Right ventricle myocardium superior (tissue), 1 donor: Measurements from ENCODE around the gene KRT71. TPM values are rescaled to one million over a fixed set of nuclear protein-coding genes. Genes with fewer than 3 reads are reported as not detected.

Source experiments
- ATAC-seq: fragments of 200-7000 bp; cut with Tn5 transposase; one replicate; pipeline ENCODE4 v1.9.1; 2020; ENCODE audit warnings: mild to moderate bottlenecking; ENCODE audit not compliant: poor library complexity
- DNase-seq: peaks from one replicate; pipeline ENCODE4 v3.0.0-alpha.2; 2020
- intact Hi-C: fragments of 100-400 bp; cut with DNase I; formaldehyde crosslinking; loops from one replicate; pipeline ENCODE4 v1.11.2; 2022
- total RNA-seq: library from RNA; stranded (reverse); fragmentation: NEBNext Ultra II Directional; extraction: Animal tissue kit (Norgen Biotek cat#: 25700); gene quantifications from one replicate; pipeline ENCODE4 v1.2.1, GENCODE V29; 2021
- donor health status: DM: no; HTN: yes; CAD: no; lungs with severe emphysema.

Gene KRT71
- total RNA-seq, 1 donor from 2014 or later = not detected

DNA sequence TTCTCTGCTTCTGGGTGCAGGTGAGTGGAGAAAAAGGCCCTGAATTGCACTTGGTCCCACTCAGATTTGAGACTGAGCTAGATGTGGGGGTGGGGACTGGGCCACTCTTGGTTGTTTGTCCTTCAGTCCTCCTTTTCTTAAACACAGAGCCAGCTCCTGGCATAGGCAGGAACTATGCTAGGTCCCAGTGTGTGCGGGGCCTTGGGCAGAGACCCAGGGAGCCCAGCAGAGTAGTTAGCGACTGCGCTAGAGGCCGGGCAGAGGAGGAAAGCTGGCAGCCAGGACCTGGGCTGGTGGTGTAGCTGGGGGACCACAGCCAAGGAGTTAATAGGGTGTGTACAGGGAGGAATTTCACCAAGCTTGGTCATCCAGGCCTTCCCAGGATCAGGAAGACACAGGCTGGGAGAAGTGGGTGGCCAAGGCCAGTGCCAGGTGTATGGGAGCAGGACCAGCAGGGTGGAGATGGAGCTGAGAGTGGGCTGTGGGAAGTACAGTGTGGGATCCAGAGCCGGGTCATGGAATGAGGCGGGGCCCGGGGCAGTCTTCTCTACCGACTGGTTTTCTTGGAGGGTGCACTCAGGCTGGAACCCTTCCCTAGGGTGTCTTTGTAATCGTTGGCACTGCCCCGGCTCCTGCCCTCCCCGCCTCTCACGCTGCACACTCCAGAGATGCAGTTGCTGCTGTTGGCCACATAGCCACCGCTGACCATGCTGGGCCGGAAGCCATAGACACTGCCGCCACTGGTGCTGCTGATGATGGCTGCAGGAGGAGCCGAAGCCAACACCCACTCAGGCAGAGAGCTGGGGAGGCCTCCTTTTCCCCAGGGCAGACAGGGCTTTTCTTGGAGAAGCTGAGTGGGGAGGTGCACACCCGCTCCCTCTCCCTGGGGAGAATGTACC, 8.7 kb downstream of the KRT71 start:
- intact Hi-C loops = no loop called here
- peak; percentile 77 for ATAC-seq
- DNase-seq = peak; percentile 50

DNA sequence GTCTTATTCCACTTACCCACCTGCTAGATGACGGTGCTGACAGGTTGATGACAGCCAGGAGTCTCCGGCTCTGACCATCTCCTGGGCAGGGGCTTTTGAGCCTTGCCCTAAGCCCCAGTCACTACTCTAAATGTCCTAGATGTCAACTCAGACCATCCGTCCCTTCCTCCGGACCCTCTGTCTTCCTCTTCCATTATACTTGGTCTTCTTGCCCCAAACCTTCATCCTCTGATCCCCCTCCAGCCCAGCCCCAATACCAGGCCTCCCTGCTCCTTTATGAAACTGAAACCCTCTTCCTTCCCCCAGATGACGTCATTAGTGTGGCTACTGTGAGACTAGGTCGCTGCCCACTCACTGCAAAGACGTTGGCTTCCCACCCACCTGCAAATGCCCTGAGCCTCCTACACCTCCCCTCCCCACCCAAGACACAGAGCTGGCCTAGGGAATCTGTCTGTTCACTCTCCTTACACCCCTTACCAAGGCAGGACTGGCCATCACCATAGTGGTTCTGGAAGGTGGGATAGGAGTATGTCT, 10.1 kb downstream of the KRT71 start:
- no peak for ATAC-seq
- intact Hi-C loops = no loop called here
- no peak for DNase-seq

- DNase-seq = no peak
- intact Hi-C loops = no loop called here
- ATAC-seq = no peak
Measured at GRCh38 chr12:52542157-52542556, 10.8 kb downstream of the KRT71 start.

- intact Hi-C loops = no loop called here
- DNase-seq = no peak
- no peak for ATAC-seq
Measured at GRCh38 chr12:52541709-52542108, 11.2 kb downstream of the KRT71 start.

GRCh38 chr12:52540531-52540930, 12.4 kb downstream of the KRT71 start:
- no peak for DNase-seq
- intact Hi-C loops = no loop called here
- ATAC-seq = no peak

DNA sequence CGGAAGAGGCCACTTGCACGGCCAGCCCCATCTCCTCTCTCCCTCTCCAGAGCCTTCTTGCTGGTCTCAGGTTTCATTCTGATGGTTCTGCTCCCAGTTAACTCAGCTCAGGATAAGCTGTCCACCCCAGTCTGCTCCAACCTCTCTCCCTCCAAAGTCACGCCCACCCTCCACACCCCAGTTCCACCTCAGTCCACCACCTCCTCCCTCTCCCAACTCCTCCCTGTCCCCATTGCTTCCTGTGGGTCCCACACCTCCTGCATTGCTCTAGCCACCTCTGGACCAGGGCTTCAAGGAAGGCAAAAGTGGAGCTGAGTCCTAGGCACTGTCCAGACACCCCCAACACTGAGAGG, 13.1 kb downstream of the KRT71 start:
- intact Hi-C loops = no loop called here
- DNase-seq (no peak), ATAC-seq (no peak)

DNA sequence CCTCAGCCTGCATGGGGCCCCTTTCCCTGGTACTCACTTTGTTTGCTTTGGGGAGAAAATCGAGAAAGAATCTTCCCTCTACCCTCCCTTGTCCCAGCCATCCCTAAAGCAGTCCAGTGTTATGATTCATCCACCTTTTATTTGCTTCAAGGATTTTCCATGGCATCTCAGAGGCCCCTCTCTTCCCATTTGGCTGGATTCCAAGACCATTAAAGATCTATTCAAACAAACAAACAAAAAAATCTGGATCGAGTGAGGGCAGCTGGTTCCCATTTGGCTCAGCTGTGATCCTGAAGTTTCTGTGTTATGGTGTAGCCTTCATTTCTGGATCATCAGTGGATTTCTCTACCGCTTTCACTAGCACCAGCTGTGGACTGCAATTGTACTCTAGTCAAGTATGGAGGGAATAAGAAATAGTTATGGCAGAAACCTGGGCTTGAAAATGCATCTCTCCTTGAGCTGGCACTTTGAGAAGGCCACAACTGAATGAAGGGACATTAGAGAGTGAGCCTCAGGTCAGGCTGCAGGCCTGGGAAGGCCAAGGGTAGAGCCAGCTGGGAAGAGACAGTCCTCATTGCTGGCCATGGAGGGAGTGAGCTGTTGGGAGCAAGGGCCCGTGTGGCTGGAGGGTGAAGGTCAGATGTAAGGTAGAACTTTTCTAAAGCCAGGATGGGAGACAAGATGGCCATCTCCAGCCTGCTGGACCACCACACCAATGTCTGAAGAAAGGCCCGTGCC, 13.7 kb downstream of the KRT71 start:
- ATAC-seq (no peak), DNase-seq (no peak)
- intact Hi-C loops = no loop called here

- ATAC-seq = no peak
- intact Hi-C loops = no loop called here
- no peak for DNase-seq
Measured at GRCh38 chr12:52537101-52537500, 15.8 kb downstream of the KRT71 start.

DNA sequence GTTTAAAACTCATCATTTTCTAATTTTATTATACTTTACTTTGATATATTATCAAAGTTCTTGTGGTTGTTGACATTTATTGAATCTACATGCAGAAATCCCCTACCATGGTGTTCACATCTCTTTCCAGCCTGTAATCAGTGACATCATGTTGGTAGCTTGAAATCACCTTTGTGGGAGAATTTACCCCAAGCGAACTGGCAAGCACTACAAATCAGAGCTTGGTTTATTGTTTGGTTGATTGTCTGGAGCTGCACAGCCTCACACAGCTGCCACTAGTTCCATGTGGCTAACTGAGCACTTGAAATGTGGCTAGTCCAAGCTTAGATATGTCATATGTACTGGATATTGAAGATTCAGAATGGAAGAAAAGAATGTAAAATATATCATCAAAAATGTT, 17.4 kb downstream of the KRT71 start:
- ATAC-seq = no peak
- intact Hi-C loops = no loop called here
- no peak for DNase-seq

DNA sequence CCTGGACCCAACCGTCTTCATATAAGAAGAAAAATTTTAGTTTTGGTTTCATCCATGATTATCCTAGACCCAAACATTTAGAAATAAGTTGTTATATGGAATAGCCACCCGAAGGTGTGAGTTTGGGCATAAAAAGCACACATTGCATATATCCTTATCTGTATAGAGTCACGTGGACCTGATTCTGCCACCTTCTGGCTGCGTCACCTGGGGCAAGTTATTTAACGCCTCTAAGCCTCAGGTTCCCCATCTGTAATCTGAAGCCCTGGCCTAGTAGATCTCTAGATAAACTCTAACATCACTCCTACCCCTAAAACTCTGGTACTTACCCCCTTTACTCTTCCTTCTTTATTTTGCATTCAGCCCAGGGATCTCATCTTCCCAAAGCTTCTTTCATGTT, 18.5 kb downstream of the KRT71 start:
- intact Hi-C loops = no loop called here
- DNase-seq (no peak), ATAC-seq (no peak)

DNA sequence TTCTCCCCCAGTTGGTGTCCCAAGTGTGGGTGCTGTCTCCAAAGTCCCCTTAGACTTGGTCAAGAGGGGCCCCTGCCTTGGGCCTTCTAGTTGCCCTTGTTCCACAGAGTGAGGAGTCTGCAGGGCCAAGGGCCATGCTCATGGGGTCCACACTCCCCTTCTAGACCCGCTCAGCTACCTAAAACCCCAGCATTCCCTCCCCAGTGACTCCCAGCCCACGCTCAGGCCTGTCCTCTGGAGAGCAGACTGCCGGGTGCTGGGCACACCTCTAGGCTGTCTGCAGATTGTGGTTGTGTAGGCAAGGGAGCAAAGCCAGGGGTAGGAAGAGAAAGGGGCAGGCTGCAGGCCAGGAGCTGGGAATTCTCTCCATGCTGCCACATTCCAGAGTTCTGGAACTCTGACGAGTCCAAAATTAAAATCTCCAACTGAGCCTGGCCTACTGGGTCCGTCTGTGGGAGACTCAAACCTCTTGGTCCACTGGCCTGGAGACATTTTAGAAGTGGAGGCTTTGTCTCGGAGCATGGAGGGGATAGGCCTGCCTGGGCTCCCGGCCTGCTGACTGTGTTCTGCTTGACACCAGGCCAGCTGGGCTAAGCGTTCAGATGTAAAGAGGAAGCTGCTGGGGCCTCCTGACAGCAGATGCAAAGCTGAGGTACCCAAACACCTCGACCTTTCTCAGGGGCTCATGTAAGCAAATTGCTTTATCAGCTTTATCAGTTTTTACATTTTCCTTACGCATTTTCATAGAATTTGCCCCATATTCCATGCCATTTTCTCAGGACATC, 19.1 kb downstream of the KRT71 start:
- no peak for ATAC-seq
- no peak for DNase-seq
- intact Hi-C loops = no loop called here

GRCh38 chr12:52532636-52533035, 20.3 kb downstream of the KRT71 start:
- intact Hi-C loops = no loop called here
- no peak for ATAC-seq
- DNase-seq = no peak

DNA sequence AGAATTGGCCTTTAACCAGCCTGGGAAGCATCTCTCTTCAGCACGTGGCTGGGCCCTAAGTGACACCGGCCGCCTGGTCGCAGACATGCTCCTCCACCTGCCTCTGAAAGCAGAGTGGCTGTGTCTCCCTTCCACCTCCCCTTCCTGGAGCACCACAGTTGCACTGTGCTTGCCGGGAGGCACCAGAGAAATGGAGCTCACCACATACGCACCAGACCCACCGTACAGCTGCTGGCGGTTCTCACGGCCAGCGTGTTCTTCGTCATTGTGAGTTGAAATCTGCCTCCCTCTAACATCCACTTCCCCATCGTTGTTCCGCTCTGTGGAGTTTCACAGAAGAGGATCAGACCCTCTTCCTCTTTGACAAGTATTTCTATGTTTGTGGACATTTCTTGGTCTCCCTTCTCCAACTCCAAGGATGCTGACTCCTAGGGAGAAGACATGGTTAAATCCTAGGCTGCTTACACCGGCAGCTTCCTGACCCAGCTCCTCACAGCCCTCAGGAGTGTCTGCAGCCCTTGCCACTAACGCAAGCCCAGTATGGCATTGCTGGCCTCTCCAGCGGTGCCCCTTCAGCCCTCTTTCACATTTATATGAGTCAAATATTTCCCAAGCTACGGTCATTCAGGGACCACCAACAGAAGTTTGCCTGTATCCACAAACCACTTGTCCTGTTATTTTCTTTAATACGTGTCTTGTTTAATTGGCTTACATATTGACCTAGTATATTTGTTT, 21.2 kb downstream of the KRT71 start:
- ATAC-seq = peak; percentile 36
- intact Hi-C loops = no loop called here
- no peak for DNase-seq

DNA sequence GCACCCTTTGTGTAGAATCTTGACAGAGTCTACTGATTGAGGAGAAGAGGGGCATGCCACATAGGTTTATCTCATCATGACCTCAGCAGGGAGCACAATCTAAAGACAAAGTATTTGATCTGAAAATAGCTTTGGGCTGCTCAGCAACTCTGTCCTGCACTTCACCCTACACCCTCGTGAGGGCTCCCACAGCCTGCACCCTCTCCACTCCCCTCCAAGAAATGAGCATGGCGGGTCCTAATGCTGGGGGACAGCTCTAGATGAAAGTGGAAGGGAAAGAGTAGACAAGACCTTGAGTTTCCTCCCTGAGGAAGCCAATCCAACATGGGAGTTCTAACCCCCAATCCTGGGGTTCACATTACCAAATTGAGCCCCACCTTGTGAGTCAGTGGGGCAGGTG, 22.0 kb downstream of the KRT71 start:
- DNase-seq = no peak
- intact Hi-C loops = no loop called here
- ATAC-seq = no peak

- ATAC-seq (no peak), DNase-seq (no peak)
- intact Hi-C loops = no loop called here
Measured at GRCh38 chr12:52530366-52530765, 22.6 kb downstream of the KRT71 start.

GRCh38 chr12:52529846-52530245, 23.1 kb downstream of the KRT71 start:
- no peak for ATAC-seq
- intact Hi-C loops = no loop called here
- DNase-seq = no peak

GRCh38 chr12:52529417-52529816, 23.5 kb downstream of the KRT71 start:
- DNase-seq (no peak), ATAC-seq (no peak)
- intact Hi-C loops = no loop called here

DNA sequence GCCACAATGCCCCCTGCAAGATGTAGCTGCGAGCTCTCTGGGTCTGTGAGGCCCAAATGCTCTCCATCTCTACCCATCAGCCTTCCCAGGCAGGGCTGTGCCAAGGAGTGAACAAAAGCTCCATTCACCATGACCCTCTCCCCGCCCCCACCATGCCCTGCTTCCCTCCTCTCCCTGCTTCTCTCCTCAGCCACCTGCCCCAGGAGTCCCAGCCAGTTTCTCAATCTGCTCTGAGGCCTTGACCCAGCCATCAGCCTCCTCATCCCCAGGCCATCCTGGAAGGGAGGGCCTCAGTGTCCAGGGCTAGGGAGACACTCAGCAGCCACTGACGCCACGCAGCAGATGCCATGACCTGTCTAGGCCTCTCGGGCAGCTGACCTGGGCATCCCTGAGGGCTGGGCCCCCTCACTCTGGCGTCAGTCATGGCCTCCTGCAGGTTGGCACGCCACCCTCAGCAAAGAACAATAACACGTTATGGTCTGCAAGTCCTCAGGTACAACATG, 24.3 kb downstream of the KRT71 start:
- no peak for DNase-seq
- intact Hi-C loops = no loop called here
- no peak for ATAC-seq
